HCT116 (cell line): Measurements from ENCODE around the gene EPHA6. TPM values are rescaled to one million over a fixed set of nuclear protein-coding genes. Genes with fewer than 3 reads are reported as not detected.

Experiments used
- ATAC-seq: fragments of 200-7000 bp; cut with Tn5 transposase; 2 replicates; pipeline ENCODE4 v1.9.1; 2020; ENCODE audit warnings: mild to moderate bottlenecking, moderate library complexity
- BruUV-seq: library from RNA; stranded (reverse); fragments of 400-500 nt; replicated peaks from 2 replicates; lab custom pipeline; 2021; lab: Mats Ljungman, UMichigan
- CTCF ChIA-PET: fragments of 300-600 bp; sonication (Branson Sonifier 250); formaldehyde crosslinking; loops from one replicate; lab custom pipeline; 2021; ENCODE audit warnings: antibody characterized with exemption; lab: Charles Lee
- POLR2A ChIA-PET: fragments of 300-600, 350-600 bp; sonication (Branson Sonifier 250); formaldehyde crosslinking; loops from one replicate; lab custom pipeline; 2021; ENCODE audit warnings: antibody characterized with exemption; lab: Charles Lee
- RAD21 ChIA-PET, 2 experiments: fragments of 300-600 bp; sonication (Branson Sonifier 250); formaldehyde crosslinking; loops; one replicate each; lab custom pipeline; 2023; ENCODE audit warnings: low total read pairs in 2 of 2; ENCODE audit not compliant: uncharacterized antibody in 2 of 2, unreplicated experiment in 2 of 2, low non-redundant PET in 1 of 2; lab: Charles Lee
- DNase-seq: peaks from one replicate; pipeline ENCODE4 v3.0.0-alpha.2; 2010; ENCODE audit warnings: low read depth, low spot score
- H2AFZ ChIP-seq: fragments of 200-600 bp; shearing (Covaris generic), sonication (generic); 2 replicates; pipeline ENCODE4 v1.6.1; 2017; ENCODE audit warnings: low read depth, mixed run types, mixed read lengths, antibody characterized with exemption, low read length; ENCODE audit not compliant: poor library complexity, severe bottlenecking
- H3K27ac ChIP-seq: 2 replicates; pipeline ENCODE4 v1.5.1; 2012; ENCODE audit warnings: low read depth, low read length
- H3K27me3 ChIP-seq: fragments of 200-600 bp; sonication (generic); 2 replicates; pipeline ENCODE4 v1.6.1; 2016; ENCODE audit warnings: mixed run types, low read length, mixed read lengths; ENCODE audit not compliant: insufficient read depth
- H3K36me3 ChIP-seq, 2 experiments: fragments of 200-500 bp in 1 of 2; fragments of 200-600 bp in 1 of 2; sonication (Bioruptor generic) in 1 of 2; sonication (generic) in 1 of 2; 2 replicates each; pipeline versions ENCODE4 v1.5.1 to v1.6.1; 2014 to 2016; ENCODE audit warnings: low read length in 2 of 2, inconsistent platforms in 1 of 2, mixed read lengths in 1 of 2, mixed run types in 1 of 2; ENCODE audit not compliant: insufficient read depth in 2 of 2, control insufficient read depth in 1 of 2
- H3K4me1 ChIP-seq, 2 experiments: fragments of 200-600 bp in 1 of 2; sonication (generic) in 1 of 2; 2 replicates each; pipeline versions ENCODE4 v1.5.1 to v1.6.1; 2012 to 2017; ENCODE audit warnings: low read length in 2 of 2, inconsistent platforms in 1 of 2, mild to moderate bottlenecking in 1 of 2, mixed read lengths in 1 of 2, mixed run types in 1 of 2, moderate library complexity in 1 of 2; ENCODE audit not compliant: insufficient read depth in 2 of 2, control insufficient read depth in 1 of 2
- H3K4me2 ChIP-seq: fragments of 200-600 bp; sonication (generic); 2 replicates; pipeline ENCODE4 v1.6.1; 2017; ENCODE audit warnings: mixed run types, low read length, mixed read lengths
- H3K4me3 ChIP-seq, 2 experiments: fragments of 200-600 bp in 1 of 2; sonication (generic) in 1 of 2; replicated peaks in 1 of 2; 2 replicates each; pipeline ENCODE4 v1.5.1; 2011 to 2016; ENCODE audit warnings: low read length in 2 of 2, control low read depth in 1 of 2, low read depth in 1 of 2, mild to moderate bottlenecking in 1 of 2, mixed read lengths in 1 of 2, mixed run types in 1 of 2
- H3K79me2 ChIP-seq: fragments of 200-600 bp; sonication (generic); 2 replicates; pipeline ENCODE4 v1.6.1; 2017; ENCODE audit warnings: mild to moderate bottlenecking, mixed run types, low read length, moderate library complexity, mixed read lengths; ENCODE audit not compliant: insufficient read depth
- H3K9ac ChIP-seq: fragments of 200-600 bp; sonication (generic); 2 replicates; pipeline ENCODE4 v1.6.1; 2016; ENCODE audit warnings: low read length, mixed read lengths
- H3K9me2 ChIP-seq: fragments of 200-600 bp; sonication (generic), shearing (Covaris generic); 2 replicates; pipeline ENCODE4 v1.6.1; 2017; ENCODE audit warnings: mixed run types, mild to moderate bottlenecking, moderate library complexity; ENCODE audit not compliant: insufficient read depth
- H3K9me3 ChIP-seq, 2 experiments: fragments of 200-500 bp in 1 of 2; fragments of 200-600 bp in 1 of 2; sonication (Bioruptor generic) in 1 of 2; sonication (generic) in 1 of 2; 2 replicates each; pipeline ENCODE4 v1.6.1; 2014 to 2017; ENCODE audit warnings: low read length in 2 of 2, mixed read lengths in 2 of 2, inconsistent platforms in 1 of 2, low read depth in 1 of 2, mild to moderate bottlenecking in 1 of 2, mixed run types in 1 of 2, moderate library complexity in 1 of 2; ENCODE audit not compliant: control insufficient read depth in 1 of 2, insufficient read depth in 1 of 2
- H4K20me1 ChIP-seq: fragments of 200-600 bp; sonication (generic), shearing (Covaris generic); 2 replicates; pipeline ENCODE4 v1.6.1; 2017; ENCODE audit warnings: mixed run types, mild to moderate bottlenecking, moderate library complexity; ENCODE audit not compliant: insufficient read depth
- CEBPB ChIP-seq: IDR thresholded peaks from 2 replicates; pipeline ENCODE4 v1.6.1; 2012; ENCODE audit warnings: low read depth
- EZH2 ChIP-seq: fragments of 200-600 bp; sonication (generic); IDR thresholded peaks from 2 replicates; pipeline ENCODE4 v1.6.1; 2017; ENCODE audit warnings: antibody characterized with exemption, mixed run types
- JUND ChIP-seq: IDR thresholded peaks from 2 replicates; pipeline ENCODE4 v1.6.1; 2012
- SP1 ChIP-seq: IDR thresholded peaks from 2 replicates; pipeline ENCODE4 v1.6.1; 2012; ENCODE audit warnings: low read depth
- ZFX ChIP-seq: fragments of 450-650 bp; IDR thresholded peaks from 2 replicates; pipeline ENCODE4 v1.6.1; 2017
- ZNF274 ChIP-seq: fragments of 200-500 bp; sonication (Bioruptor generic); IDR thresholded peaks from 2 replicates; pipeline ENCODE4 v1.6.1; 2014; ENCODE audit warnings: mild to moderate bottlenecking, low read depth, low read length, inconsistent platforms
- intact Hi-C: fragments of 100-400 bp; cut with micrococcal nuclease; formaldehyde crosslinking; loops from 2 replicates; pipeline ENCODE4 v1.10.0; 2022
- total RNA-seq: library from RNA; stranded (reverse); gene quantifications from one replicate; pipeline ENCODE4 v1.2.1, GENCODE V29; 2021; ENCODE audit not compliant: unreplicated experiment
- TF ChIP-seq, protein P1 (sequence below): IDR thresholded peaks from 2 replicates; pipeline ENCODE4 v1.6.1; 2012; ENCODE audit warnings: low read depth
- TF ChIP-seq, protein P2 (sequence below): IDR thresholded peaks from 2 replicates; pipeline ENCODE4 v1.6.1; 2011; ENCODE audit warnings: mild to moderate bottlenecking, low read length, moderate library complexity; ENCODE audit not compliant: insufficient replicate concordance; ENCODE audit errors: extremely low read depth

EPHA6 gene
- total RNA-seq, 1 experiment from 2014 or later = not detected

DNA sequence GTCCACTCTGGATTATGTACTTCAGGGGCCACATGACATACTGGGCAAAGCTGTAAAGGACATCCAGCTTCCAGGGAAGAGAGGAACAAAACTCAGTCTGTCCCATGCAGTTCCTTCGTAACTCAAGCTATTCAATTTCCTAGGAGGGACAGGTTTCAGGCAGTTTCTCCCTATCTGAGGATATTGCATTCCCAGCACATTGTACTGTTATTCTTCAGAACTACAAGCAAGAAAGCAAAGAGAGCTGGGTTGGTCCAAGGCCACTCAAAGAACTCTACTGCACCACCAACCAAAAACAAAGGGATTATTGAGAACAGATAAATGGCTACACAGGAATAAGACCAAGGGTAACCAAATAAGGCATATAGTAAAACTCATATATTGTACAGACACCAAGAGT is 832.5 kb downstream of the EPHA6 start:
- ATAC-seq (no peak), DNase-seq (no peak)
- H3K9me3 ChIP-seq = no peaks in the 10 kb centered on the region
- no peak overlapping the region for H3K27ac ChIP-seq
- no peak overlapping the region for H3K9ac ChIP-seq
- H4K20me1 ChIP-seq = no peaks in the 10 kb centered on the region
- POLR2A ChIA-PET = no interaction called here
- no peak overlapping the region for H2AFZ ChIP-seq
- no peaks in the 10 kb centered on the region for H3K27me3 ChIP-seq
- TF ChIP-seq CEBPB (no peak), ZNF274 (no peak), JUND (no peak), ZFX (no peak), EZH2 (no peak), SP1 (no peak)
- TF ChIP-seq, protein P1, sequence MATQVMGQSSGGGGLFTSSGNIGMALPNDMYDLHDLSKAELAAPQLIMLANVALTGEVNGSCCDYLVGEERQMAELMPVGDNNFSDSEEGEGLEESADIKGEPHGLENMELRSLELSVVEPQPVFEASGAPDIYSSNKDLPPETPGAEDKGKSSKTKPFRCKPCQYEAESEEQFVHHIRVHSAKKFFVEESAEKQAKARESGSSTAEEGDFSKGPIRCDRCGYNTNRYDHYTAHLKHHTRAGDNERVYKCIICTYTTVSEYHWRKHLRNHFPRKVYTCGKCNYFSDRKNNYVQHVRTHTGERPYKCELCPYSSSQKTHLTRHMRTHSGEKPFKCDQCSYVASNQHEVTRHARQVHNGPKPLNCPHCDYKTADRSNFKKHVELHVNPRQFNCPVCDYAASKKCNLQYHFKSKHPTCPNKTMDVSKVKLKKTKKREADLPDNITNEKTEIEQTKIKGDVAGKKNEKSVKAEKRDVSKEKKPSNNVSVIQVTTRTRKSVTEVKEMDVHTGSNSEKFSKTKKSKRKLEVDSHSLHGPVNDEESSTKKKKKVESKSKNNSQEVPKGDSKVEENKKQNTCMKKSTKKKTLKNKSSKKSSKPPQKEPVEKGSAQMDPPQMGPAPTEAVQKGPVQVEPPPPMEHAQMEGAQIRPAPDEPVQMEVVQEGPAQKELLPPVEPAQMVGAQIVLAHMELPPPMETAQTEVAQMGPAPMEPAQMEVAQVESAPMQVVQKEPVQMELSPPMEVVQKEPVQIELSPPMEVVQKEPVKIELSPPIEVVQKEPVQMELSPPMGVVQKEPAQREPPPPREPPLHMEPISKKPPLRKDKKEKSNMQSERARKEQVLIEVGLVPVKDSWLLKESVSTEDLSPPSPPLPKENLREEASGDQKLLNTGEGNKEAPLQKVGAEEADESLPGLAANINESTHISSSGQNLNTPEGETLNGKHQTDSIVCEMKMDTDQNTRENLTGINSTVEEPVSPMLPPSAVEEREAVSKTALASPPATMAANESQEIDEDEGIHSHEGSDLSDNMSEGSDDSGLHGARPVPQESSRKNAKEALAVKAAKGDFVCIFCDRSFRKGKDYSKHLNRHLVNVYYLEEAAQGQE = no peak
- TF ChIP-seq, protein P2, sequence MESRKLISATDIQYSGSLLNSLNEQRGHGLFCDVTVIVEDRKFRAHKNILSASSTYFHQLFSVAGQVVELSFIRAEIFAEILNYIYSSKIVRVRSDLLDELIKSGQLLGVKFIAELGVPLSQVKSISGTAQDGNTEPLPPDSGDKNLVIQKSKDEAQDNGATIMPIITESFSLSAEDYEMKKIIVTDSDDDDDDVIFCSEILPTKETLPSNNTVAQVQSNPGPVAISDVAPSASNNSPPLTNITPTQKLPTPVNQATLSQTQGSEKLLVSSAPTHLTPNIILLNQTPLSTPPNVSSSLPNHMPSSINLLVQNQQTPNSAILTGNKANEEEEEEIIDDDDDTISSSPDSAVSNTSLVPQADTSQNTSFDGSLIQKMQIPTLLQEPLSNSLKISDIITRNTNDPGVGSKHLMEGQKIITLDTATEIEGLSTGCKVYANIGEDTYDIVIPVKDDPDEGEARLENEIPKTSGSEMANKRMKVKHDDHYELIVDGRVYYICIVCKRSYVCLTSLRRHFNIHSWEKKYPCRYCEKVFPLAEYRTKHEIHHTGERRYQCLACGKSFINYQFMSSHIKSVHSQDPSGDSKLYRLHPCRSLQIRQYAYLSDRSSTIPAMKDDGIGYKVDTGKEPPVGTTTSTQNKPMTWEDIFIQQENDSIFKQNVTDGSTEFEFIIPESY = no peak
- BruUV-seq = no TSS peak
- H3K4me3 ChIP-seq = no peak overlapping the region
- no peaks in the 10 kb centered on the region for H3K79me2 ChIP-seq
- no peaks in the 10 kb centered on the region for H3K4me1 ChIP-seq
- no peaks in the 10 kb centered on the region for H3K36me3 ChIP-seq
- no peaks in the 10 kb centered on the region for H3K9me2 ChIP-seq
- CTCF ChIA-PET = no interaction called here
- RAD21 ChIA-PET = no interaction called here
- intact Hi-C loops = no loop called here
- H3K4me2 ChIP-seq = no peak overlapping the region
